Epithelial cell of proximal tubule (primary cell): ENCODE data around the gene MRPS10. TPM values are rescaled to one million over a fixed set of nuclear protein-coding genes. Genes with fewer than 3 reads are reported as not detected.

ENCODE experiments used
- DNase-seq: peaks from one replicate; pipeline ENCODE4 v3.0.0-alpha.2; 2011; ENCODE audit warnings: low read depth
- H3K4me3 ChIP-seq: 2 replicates; pipeline ENCODE4 v1.5.1; 2011; ENCODE audit warnings: low read depth, mild to moderate bottlenecking, low read length
- CTCF ChIP-seq: conservative IDR thresholded peaks from 2 replicates; pipeline ENCODE4 v1.5.1; 2012; ENCODE audit warnings: low read depth, mild to moderate bottlenecking, low read length
- total RNA-seq: library from RNA; depleted of rRNA; stranded (reverse); fragments of >200 nt; gene quantifications from 2 replicates; pipeline ENCODE4 v1.2.3, GENCODE V29; 2015

MRPS10 gene
- total RNA-seq, 1 donor from 2014 or later: 40.3 TPM

DNA sequence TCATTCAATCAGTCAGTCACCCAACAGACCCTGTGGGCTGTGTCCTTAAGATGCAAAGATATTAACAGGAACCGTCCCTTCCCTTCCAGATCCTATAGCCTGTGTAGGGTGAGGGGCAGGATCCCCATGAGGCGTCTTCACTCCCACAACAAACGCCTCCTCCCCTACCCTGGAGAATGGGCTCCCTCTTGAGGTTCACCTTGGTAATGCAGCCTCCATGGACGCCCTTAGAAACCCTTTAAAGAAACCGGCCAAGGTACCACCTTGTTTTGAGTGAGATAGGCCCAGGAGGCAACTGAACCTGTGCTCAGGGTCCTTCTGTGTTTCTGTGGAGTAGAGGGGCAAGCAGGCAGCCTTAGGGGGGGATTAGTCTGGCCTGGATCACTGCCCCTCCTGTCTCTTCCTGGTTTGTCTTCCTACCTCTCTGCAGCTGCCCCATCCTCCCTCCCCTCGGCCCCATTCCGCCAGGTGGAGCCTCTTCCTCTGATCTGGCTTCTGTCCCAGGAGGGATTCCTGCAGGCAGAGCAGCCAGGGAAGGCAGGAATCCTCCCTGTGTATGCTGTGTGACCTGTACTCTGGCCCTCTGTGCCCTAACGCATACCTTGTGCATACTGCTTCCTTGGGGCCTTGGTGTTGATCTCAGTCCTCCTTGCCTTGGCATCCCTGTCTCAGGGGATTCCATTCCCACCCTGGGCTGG, 51.1 kb downstream of the MRPS10 start:
- H3K4me3 ChIP-seq: no peak overlapping the region
- no peak for DNase-seq
- TF ChIP-seq CTCF: peak; percentile 94

- DNase-seq: no peak
- no peak for TF ChIP-seq CTCF
- no peak overlapping the region for H3K4me3 ChIP-seq
Measured at GRCh38 chr6:42165016-42165415, 52.6 kb downstream of the MRPS10 start.

- DNase-seq: no peak
- no peak overlapping the region for H3K4me3 ChIP-seq
- no peak for TF ChIP-seq CTCF
Measured at GRCh38 chr6:42163981-42164380, 53.7 kb downstream of the MRPS10 start.

GRCh38 chr6:42162812-42163211, 54.8 kb downstream of the MRPS10 start:
- DNase-seq: no peak
- no peak overlapping the region for H3K4me3 ChIP-seq
- TF ChIP-seq CTCF: no peak

DNA sequence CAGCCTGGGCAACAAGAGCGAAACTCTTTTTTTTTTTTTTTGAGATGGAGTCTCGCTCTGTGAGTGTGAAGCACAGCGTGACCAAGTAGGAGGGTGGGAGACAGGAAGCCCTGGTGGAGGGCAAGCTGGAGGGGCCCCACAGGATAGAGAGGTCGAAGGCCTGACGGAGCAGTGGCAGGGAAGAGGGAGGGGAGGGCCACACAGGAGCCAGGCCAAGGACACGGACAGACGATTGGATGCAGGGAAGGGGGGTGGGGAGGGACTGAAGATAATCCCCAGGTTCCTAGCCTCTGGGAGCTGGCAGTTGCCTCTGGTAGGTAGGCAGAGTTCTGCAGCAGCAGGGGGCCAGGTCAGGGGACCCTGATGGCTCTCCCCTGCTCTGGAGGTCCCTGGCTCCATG, 55.3 kb downstream of the MRPS10 start:
- TF ChIP-seq CTCF: no peak
- no peak overlapping the region for H3K4me3 ChIP-seq
- no peak for DNase-seq

DNA sequence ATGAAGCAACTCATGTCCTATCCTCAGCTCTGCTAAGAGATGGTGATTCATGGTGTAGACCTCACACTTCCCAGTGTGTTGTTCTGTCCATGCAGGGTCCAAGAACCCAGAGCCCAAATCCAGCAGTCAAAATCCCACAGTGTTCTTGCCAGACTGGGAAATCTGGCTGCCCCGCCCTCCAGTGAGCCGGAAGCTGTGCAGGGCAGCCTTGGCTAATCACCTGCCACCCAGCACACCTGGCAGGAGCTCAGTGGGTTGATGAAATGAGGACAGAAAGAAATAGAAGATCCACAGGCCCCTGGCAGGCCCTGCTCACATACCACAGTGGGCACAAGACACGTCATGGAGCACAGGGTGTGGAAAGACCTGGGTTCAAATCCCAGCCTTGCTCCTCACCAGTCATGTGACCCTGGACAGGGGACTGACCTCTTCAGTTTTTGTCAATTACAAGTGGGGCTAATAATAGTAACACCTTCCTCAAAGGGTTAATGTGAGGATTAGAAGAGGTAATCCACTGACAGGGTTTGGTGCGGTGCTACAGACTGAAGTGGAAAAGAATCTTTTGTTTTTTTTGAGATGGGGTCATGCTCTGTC, 58.1 kb downstream of the MRPS10 start:
- H3K4me3 ChIP-seq: no peak overlapping the region
- no peak for DNase-seq
- TF ChIP-seq CTCF: no peak

DNA sequence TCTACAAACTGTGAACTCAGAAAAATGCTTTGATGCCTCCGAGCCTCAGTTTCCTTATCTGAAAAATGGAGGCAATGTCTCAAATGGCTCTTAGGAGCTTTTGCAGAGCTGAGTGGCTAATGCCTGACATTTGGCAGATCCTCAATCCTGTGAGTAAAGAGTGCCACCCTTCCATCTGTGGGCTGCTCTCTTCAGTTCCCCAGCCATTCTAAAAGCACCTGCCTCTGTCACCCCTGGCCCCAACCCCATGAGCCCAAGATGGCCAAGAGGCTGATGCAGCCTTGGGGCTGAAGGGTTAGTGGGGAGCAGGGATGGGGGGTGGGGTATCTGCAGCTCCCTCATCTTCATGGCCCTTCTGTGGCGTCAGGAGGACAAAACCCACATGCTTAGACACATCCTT, 59.0 kb downstream of the MRPS10 start:
- no peak overlapping the region for H3K4me3 ChIP-seq
- TF ChIP-seq CTCF: no peak

More for the DNA sequence above, 59.0 kb downstream of the MRPS10 start:
- DNase-seq: no peak
